ENCODE results near the gene PPP1R7. TPM values are rescaled to one million over a fixed set of nuclear protein-coding genes. Genes with fewer than 3 reads are reported as not detected.
A peak's percentile ranks its signal among the peaks of the same experiment; 100 is the strongest.

Gene PPP1R7
- total RNA-seq, 1 donor from 2014 or later, result 60.7 TPM

DNA sequence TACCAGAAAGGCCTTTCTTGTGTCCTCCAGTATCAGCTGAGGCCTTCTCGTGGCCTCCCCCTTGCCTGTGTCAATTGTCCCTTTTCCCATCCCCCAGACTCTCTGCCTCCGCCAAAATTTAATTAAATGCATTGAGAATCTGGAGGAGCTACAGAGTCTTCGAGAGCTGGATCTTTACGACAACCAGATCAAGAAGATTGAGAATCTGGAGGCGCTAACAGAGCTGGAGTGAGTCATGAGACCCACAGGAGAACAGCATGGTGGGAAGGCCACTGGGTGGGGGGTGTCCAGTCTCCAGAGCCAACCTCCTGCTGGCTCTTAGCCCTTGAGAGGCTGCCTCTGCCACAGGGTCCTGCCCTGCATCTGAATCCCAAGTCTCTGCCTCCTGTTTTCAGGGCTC is 8.8 kb downstream of the PPP1R7 start:
- DNase-seq (no peak), ATAC-seq (no peak)
- Histone ChIP-seq H3K4me3 (no peak overlapping the region), H3K27ac (no peak overlapping the region), H3K4me1 (peaks cover 12% of the 10 kb centered on the region), H3K27me3 (no peaks in the 10 kb centered on the region), H3K9me3 (no peaks in the 10 kb centered on the region), H3K36me3 (peaks cover 53% of the 10 kb centered on the region)
- intact Hi-C loops (cut with DNase I), result no loop called here
- no peak for TF ChIP-seq CTCF (IDR thresholded peaks at IDR 0.05)

- intact Hi-C loops (cut with DNase I), result no loop called here
- no peak for DNase-seq
- H3K27me3 ChIP-seq, result no peaks in the 10 kb centered on the region
- H3K9me3 ChIP-seq, result no peaks in the 10 kb centered on the region
- H3K4me1 ChIP-seq, result peaks cover 12% of the 10 kb centered on the region
- H3K4me3 ChIP-seq, result no peak overlapping the region
- TF ChIP-seq CTCF (IDR thresholded peaks at IDR 0.05), result no peak
- ATAC-seq, result no peak
- H3K27ac ChIP-seq, result no peak overlapping the region
- peaks cover 54% of the 10 kb centered on the region for H3K36me3 ChIP-seq
These were observed 10.1 kb downstream of the PPP1R7 start for GRCh38 chr2:241160318-241160717.

DNA sequence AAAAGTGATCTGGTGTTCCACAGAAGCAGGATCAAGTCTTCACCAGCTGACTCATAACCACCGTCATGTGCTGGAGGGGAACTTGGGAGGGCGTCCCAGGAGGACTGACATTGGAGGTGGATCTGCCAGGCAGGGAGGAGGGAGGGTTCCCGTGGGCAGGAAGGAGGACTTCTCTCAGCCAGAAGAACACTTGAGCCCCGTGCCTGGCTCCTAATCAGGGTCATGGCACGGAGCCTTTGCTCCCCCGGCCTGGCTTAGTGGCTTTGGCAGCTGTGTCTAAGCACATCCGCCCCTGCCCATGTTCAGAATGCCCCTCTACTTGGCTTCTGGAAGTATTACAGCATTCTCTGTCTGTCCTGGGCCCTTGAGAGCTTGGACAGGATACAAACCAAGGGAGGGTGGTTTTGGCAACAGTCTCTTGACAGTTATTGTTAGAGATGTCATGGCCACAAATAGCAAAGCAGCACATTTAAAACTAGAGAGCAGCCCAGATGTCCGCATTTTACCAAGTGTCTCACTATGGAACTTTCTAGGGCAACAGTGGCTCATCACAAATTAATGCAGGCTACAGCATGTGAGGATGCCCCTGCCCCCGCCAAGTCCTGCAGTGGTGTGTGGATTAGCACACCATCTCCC is 11.5 kb downstream of the PPP1R7 start:
- peaks cover 12% of the 10 kb centered on the region for H3K4me1 ChIP-seq
- ATAC-seq (peak; percentile 79), DNase-seq (no peak)
- H3K36me3 ChIP-seq, result peaks cover 66% of the 10 kb centered on the region
- no peak overlapping the region for H3K4me3 ChIP-seq
- TF ChIP-seq CTCF (IDR thresholded peaks at IDR 0.05), result no peak
- intact Hi-C loops (cut with DNase I), result no loop called here
- H3K27me3 ChIP-seq, result no peaks in the 10 kb centered on the region
- no peaks in the 10 kb centered on the region for H3K9me3 ChIP-seq
- peak overlapping the region; percentile 47 for H3K27ac ChIP-seq

DNA sequence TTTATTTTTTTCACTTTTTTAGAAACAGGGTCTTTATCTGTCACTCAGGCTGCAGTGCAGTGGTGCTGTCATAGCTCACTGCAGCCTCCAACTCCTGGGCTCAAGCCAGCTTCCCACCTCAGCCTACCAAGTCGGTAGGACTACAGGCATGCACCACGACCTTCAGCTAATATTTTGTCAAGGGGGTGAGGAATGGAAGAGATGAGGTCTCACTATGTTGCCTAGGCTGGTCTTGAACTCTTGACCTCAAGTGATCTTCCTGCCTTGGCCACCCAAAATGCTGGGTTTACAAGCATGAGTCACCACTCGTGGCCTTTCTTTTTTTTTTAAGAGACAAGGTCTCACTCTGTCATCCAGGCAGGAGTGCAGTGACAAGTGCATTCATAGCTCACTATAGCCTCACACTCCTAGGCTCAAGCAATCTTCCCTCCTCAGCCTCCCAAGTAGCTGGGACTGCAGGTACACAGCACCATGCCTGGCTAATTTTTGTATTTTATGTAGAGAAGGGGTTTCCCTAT is 13.4 kb downstream of the PPP1R7 start:
- H3K4me3 ChIP-seq, result no peak overlapping the region
- DNase-seq (no peak), ATAC-seq (no peak)
- no peaks in the 10 kb centered on the region for H3K27me3 ChIP-seq
- H3K9me3 ChIP-seq, result no peaks in the 10 kb centered on the region
- no peak overlapping the region for H3K27ac ChIP-seq
- H3K36me3 ChIP-seq, result peaks cover 75% of the 10 kb centered on the region
- intact Hi-C loops (cut with DNase I), result no loop called here
- no peak for TF ChIP-seq CTCF (IDR thresholded peaks at IDR 0.05)
- H3K4me1 ChIP-seq, result peaks cover 12% of the 10 kb centered on the region

DNA sequence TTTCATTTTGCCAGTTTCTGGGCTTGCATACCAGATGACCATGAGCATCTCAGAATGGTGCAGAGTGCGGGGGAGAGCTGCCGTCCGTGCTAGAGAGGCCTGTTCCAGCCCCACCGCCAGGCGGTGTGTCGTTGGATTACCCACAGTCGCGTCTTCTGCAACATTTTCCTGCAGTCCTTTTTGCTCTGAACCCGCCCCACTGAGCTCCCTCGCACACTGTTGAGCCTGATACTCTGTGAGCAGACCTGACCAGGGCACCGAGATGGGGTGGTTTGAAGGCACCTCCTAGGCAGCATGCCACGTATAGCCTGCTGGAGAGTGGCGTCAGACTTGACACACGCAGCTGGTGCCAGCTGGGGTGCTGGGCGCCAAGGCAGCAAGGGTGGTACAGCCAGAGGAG is 18.1 kb downstream of the PPP1R7 start:
- Histone ChIP-seq H3K9me3 (peaks cover 10% of the 10 kb centered on the region), H3K36me3 (peaks cover 85% of the 10 kb centered on the region), H3K4me1 (no peaks in the 10 kb centered on the region), H3K27me3 (no peaks in the 10 kb centered on the region), H3K4me3 (no peak overlapping the region), H3K27ac (no peak overlapping the region)
- DNase-seq (no peak), ATAC-seq (no peak)
- no peak for TF ChIP-seq CTCF (IDR thresholded peaks at IDR 0.05)
- intact Hi-C loops (cut with DNase I), result no loop called here

Measured in upper lobe of right lung (tissue), 1 donor.